Esophagus squamous epithelium (tissue), 5 donors: ENCODE results near the gene APOBEC2. TPM values are rescaled to one million over a fixed set of nuclear protein-coding genes. Genes with fewer than 3 reads are reported as not detected.

ENCODE experiments used
- DNase-seq: peaks from one replicate; lab custom pipeline; 2025; lab: John Stamatoyannopoulos, UW
- H3K27ac ChIP-seq, 4 donors: fragments of 200-600 bp; sonication (generic); one replicate each; pipeline ENCODE4 v1.5.1; 2016 to 2019; ENCODE audit warnings: mild to moderate bottlenecking in 1 of 4
- H3K27me3 ChIP-seq, 4 donors: fragments of 200-600 bp; sonication (generic); 1 replicate in 3 of 4; 2 replicates in 1 of 4; pipeline versions ENCODE4 v1.5.1 to v1.6.0; 2017 to 2021; ENCODE audit warnings: antibody characterized with exemption in 1 of 4
- H3K36me3 ChIP-seq, 3 donors: fragments of 200-600 bp; sonication (generic); one replicate each; pipeline ENCODE4 v1.5.1; 2016 to 2019
- H3K4me1 ChIP-seq, 3 donors: fragments of 200-600 bp; sonication (generic); one replicate each; pipeline ENCODE4 v1.5.1; 2017 to 2019
- H3K4me3 ChIP-seq, 4 donors: fragments of 200-600 bp; sonication (generic); 1 replicate in 3 of 4; 2 replicates in 1 of 4; pipeline ENCODE4 v1.5.1; 2016 to 2019; ENCODE audit warnings: mild to moderate bottlenecking in 2 of 4, moderate library complexity in 1 of 4
- H3K9me3 ChIP-seq, 3 donors: fragments of 200-600 bp; sonication (generic); one replicate each; pipeline ENCODE4 v1.5.1; 2016 to 2019
- CTCF ChIP-seq, 6 experiments: fragments of 450-650 bp in 4 of 6; fragments of 200-600 bp in 2 of 6; sonication (generic) in 2 of 6; IDR thresholded peaks; one replicate each; pipeline ENCODE4 v1.5.1; 2016 to 2019; ENCODE audit warnings: antibody characterized with exemption in 6 of 6, mild to moderate bottlenecking in 4 of 6, moderate library complexity in 4 of 6
- POLR2A ChIP-seq, 4 donors: fragments of 450-650 bp; IDR thresholded peaks; one replicate each; pipeline ENCODE4 v1.6.1; 2017; ENCODE audit warnings: antibody characterized with exemption in 4 of 4, mild to moderate bottlenecking in 4 of 4, moderate library complexity in 3 of 4
- WGBS, 2 donors: methylation state at CpG; one replicate each; pipeline ENCODE4 v1.1.5; 2018; 5-methylcytosine and 5-hydroxymethylcytosine counted together
- intact Hi-C: fragments of 100-400 bp; cut with DNase I; formaldehyde crosslinking; loops from one replicate; pipeline ENCODE4 v1.15.0; 2022
- total RNA-seq, 4 donors: library from RNA; depleted of rRNA; stranded (reverse); fragments of >200 nt; gene quantifications; one replicate each; pipeline ENCODE4 v1.1.0, GENCODE V29; 2016
- donor health status: DM: yes; HTN: yes; CAD: no.

Gene APOBEC2
- total RNA-seq, 4 donors from 2014 or later: 2.2 TPM; not detected in 3

GRCh38 chr6:41037107-41037900 lies 15.7 kb upstream of the APOBEC2 start:
- H3K4me1 ChIP-seq: peaks cover 4 to 44% (median 5%) of the 10 kb centered on the region in 3 donors
- WGBS, 2 donors: 39 to 54% methylated on average over 12 to 13 of the region's 13 CpGs
- DNase-seq: no peak
- TF ChIP-seq CTCF (IDR thresholded peaks at IDR 0.05): peak in 1 of 6 experiments; percentile 10
- no peak for TF ChIP-seq POLR2A (IDR thresholded peaks at IDR 0.05)
- no peaks in the 10 kb centered on the region for H3K27me3 ChIP-seq
- H3K36me3 ChIP-seq: no peaks in the 10 kb centered on the region
- intact Hi-C loops: no loop called here
- peak overlapping the region in 3 of 4 donors; percentile 42 to 64 (median 57) for H3K27ac ChIP-seq
- no peak overlapping the region for H3K4me3 ChIP-seq
- H3K9me3 ChIP-seq: no peaks in the 10 kb centered on the region

- TF ChIP-seq POLR2A (IDR thresholded peaks at IDR 0.05): no peak
- no peak for TF ChIP-seq CTCF (IDR thresholded peaks at IDR 0.05)
- no peaks in the 10 kb centered on the region for H3K9me3 ChIP-seq
- no peak overlapping the region for H3K27ac ChIP-seq
- no peaks in the 10 kb centered on the region for H3K27me3 ChIP-seq
- no peaks in the 10 kb centered on the region for H3K36me3 ChIP-seq
- intact Hi-C loops: no loop called here
- H3K4me3 ChIP-seq: no peak overlapping the region
- whole genome bisulfite sequencing, 2 donors: 77 to 90% methylated on average over 2 to 3 of the region's 3 CpGs
- DNase-seq: no peak
- H3K4me1 ChIP-seq: peaks cover 4 to 44% (median 5%) of the 10 kb centered on the region in 3 donors
These were observed 14.8 kb upstream of the APOBEC2 start for GRCh38 chr6:41038205-41038604.

GRCh38 chr6:41039060-41039998 lies 13.7 kb upstream of the APOBEC2 start, which contains the start of gene UNC5CL:
TSS of gene UNC5CL (minus strand) at chr6:41039221. CDS start at chr6:41035074, 4,147 bp downstream.
- intact Hi-C loops: no loop called here
- Histone ChIP-seq H3K27me3 (no peaks in the 10 kb centered on the region), H3K36me3 (no peaks in the 10 kb centered on the region), H3K4me1 (peaks cover 4 to 44% (median 5%) of the 10 kb centered on the region in 3 donors), H3K4me3 (no peak within 1 kb of the TSS), H3K9me3 (no peaks in the 10 kb centered on the region), H3K27ac (no peak within 1 kb of the TSS)
- WGBS, 2 donors: 59 to 80% methylated on average over 1 to 8 of the region's 10 CpGs
- DNase-seq: no peak
- TF ChIP-seq POLR2A (IDR thresholded peaks at IDR 0.05): no peak
- peak; percentile 58 to 84 (median 69) for TF ChIP-seq CTCF (IDR thresholded peaks at IDR 0.05)

- TF ChIP-seq CTCF (IDR thresholded peaks at IDR 0.05): no peak
- no peak for TF ChIP-seq POLR2A (IDR thresholded peaks at IDR 0.05)
- intact Hi-C loops: no loop called here
- Histone ChIP-seq H3K36me3 (no peaks in the 10 kb centered on the region), H3K4me3 (no peak overlapping the region), H3K9me3 (no peaks in the 10 kb centered on the region), H3K4me1 (peaks cover 4 to 44% (median 5%) of the 10 kb centered on the region in 3 donors), H3K27ac (no peak overlapping the region), H3K27me3 (no peaks in the 10 kb centered on the region)
- DNase-seq: no peak
- 47 to 67% methylated on average over 4 to 6 of the region's 6 CpGs for WGBS, 2 donors
These were observed 12.7 kb upstream of the APOBEC2 start for GRCh38 chr6:41040101-41040939.
